ENCODE measurements around the gene CCDC116. TPM values are rescaled to one million over a fixed set of nuclear protein-coding genes. Genes with fewer than 3 reads are reported as not detected.
A peak's percentile ranks its signal among the peaks of the same experiment; 100 is the strongest.

CCDC116 gene
- 0.14 TPM for polyA plus RNA-seq (2013, experiment 1 of 2)
- polyA plus RNA-seq (2013, experiment 2 of 2), result 0.08 TPM

DNA sequence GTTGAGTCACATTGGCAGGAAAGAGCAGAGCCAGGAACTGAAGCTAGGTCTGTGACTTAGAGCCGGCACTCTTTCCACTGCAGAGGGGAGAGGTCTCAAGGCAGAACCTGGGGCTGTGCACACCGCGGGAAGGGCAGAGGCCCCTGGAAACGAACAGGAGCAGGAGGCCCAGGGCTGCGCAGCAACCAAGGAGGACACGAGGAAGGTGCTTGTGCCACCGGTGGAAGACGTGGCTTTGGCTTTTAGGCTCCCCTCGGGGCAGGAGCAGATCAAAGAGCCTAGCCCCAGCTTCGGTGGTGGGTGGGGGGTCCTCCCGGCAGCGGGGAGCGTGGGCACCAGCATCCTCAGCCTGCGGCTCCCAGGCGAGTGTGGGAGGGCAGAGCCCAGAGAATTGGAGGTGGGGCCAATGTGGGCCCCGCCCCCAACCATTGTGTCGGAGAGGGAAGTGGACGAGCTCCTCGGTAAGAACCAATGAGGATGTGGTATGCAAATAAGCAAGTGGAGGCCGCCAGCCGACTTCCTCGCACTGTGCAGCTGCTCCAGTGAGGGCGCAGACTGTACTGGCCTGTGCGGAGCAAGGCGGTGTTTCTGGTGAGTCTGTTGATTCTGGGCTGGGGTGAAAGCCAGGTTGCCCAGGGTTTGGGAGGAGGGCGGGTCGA, at the start of gene CCDC116:
Gene CCDC116, plus strand, starts transcription at position 524 of the 659 bp plus-strand sequence. CDS start 422 bp downstream, outside the sequence.
- Histone ChIP-seq H3K9ac (ENCODE audit: low read length) (no peak within 1 kb of the TSS), H4K5ac (ENCODE audit: low read length) (no peak within 1 kb of the TSS), H2BK5ac (ENCODE audit: low read length) (no peak within 1 kb of the TSS), H3K4me3 (ENCODE audit: low read length) (no peak within 1 kb of the TSS), H3K36me3 (ENCODE audit: control insufficient read depth, insufficient read depth, low read length) (no peaks in the 10 kb centered on the region), H3K4ac (ENCODE audit: low read depth, low read length) (no peak within 1 kb of the TSS), H3K18ac (ENCODE audit: low read length) (no peak within 1 kb of the TSS), H2AK5ac (ENCODE audit: low read length) (no peak within 1 kb of the TSS), H3K4me2 (ENCODE audit: low read length) (no peak within 1 kb of the TSS), H2BK15ac (replicated peaks; ENCODE audit: low read depth) (no peak within 1 kb of the TSS), H3K4me1 (ENCODE audit: control insufficient read depth, low read depth, low read length) (no peaks in the 10 kb centered on the region), H3K79me2 (ENCODE audit: control insufficient read depth, insufficient read depth, low read length) (peaks cover 5% of the 10 kb centered on the region), H3K27ac (ENCODE audit: low read depth, low read length) (no peak within 1 kb of the TSS), H3K79me1 (ENCODE audit: low read length) (peaks cover 7% of the 10 kb centered on the region), H3K56ac (ENCODE audit: low read length) (no peak within 1 kb of the TSS), H2BK120ac (ENCODE audit: low read depth, low read length) (no peak within 1 kb of the TSS), H3K23ac (ENCODE audit: low read length) (no peak within 1 kb of the TSS), H4K8ac (ENCODE audit: low read depth, low read length) (no peak within 1 kb of the TSS), H3K27me3 (ENCODE audit: insufficient read depth, low read length, poor library complexity) (no peaks in the 10 kb centered on the region)
- DNase-seq, result peak; percentile 63
- WGBS (ENCODE audit: extremely low coverage, insufficient coverage, low lambda C conversion rate), result no CpG with 5 or more reads among the region's 27 CpGs

- no peak overlapping the region for H4K8ac ChIP-seq (ENCODE audit: low read depth, low read length)
- WGBS (ENCODE audit: extremely low coverage, insufficient coverage, low lambda C conversion rate), result no CpG with 5 or more reads among the region's 10 CpGs
- H3K4me1 ChIP-seq (ENCODE audit: control insufficient read depth, low read depth, low read length), result no peaks in the 10 kb centered on the region
- no peak overlapping the region for H3K23ac ChIP-seq (ENCODE audit: low read length)
- no peak overlapping the region for H3K9ac ChIP-seq (ENCODE audit: low read length)
- no peak overlapping the region for H3K27ac ChIP-seq (ENCODE audit: low read depth, low read length)
- H3K79me1 ChIP-seq (ENCODE audit: low read length), result peaks cover 23% of the 10 kb centered on the region
- peaks cover 1% of the 10 kb centered on the region for H3K36me3 ChIP-seq (ENCODE audit: control insufficient read depth, insufficient read depth, low read length)
- no peak overlapping the region for H3K56ac ChIP-seq (ENCODE audit: low read length)
- no peak overlapping the region for H3K18ac ChIP-seq (ENCODE audit: low read length)
- DNase-seq, result no peak
- H2BK15ac ChIP-seq (replicated peaks; ENCODE audit: low read depth), result no peak overlapping the region
- no peak overlapping the region for H2BK5ac ChIP-seq (ENCODE audit: low read length)
- peaks cover 87% of the 10 kb centered on the region for H3K79me2 ChIP-seq (ENCODE audit: control insufficient read depth, insufficient read depth, low read length)
- H3K4me3 ChIP-seq (ENCODE audit: low read length), result no peak overlapping the region
- no peak overlapping the region for H3K4me2 ChIP-seq (ENCODE audit: low read length)
- H3K4ac ChIP-seq (ENCODE audit: low read depth, low read length), result no peak overlapping the region
- H4K5ac ChIP-seq (ENCODE audit: low read length), result no peak overlapping the region
- H2AK5ac ChIP-seq (ENCODE audit: low read length), result no peak overlapping the region
- no peaks in the 10 kb centered on the region for H3K27me3 ChIP-seq (ENCODE audit: insufficient read depth, low read length, poor library complexity)
- H2BK120ac ChIP-seq (ENCODE audit: low read depth, low read length), result no peak overlapping the region
Measured at GRCh38 chr22:21582801-21583740, 49.5 kb upstream of the CCDC116 start.

- WGBS (ENCODE audit: extremely low coverage, insufficient coverage, low lambda C conversion rate), result no CpG with 5 or more reads among the region's 2 CpGs
- H3K4me2 ChIP-seq (ENCODE audit: low read length), result no peak overlapping the region
- no peak overlapping the region for H4K5ac ChIP-seq (ENCODE audit: low read length)
- H3K9ac ChIP-seq (ENCODE audit: low read length), result no peak overlapping the region
- no peak overlapping the region for H3K27ac ChIP-seq (ENCODE audit: low read depth, low read length)
- H3K4me3 ChIP-seq (ENCODE audit: low read length), result no peak overlapping the region
- no peaks in the 10 kb centered on the region for H3K4me1 ChIP-seq (ENCODE audit: control insufficient read depth, low read depth, low read length)
- peaks cover 82% of the 10 kb centered on the region for H3K79me2 ChIP-seq (ENCODE audit: control insufficient read depth, insufficient read depth, low read length)
- H2BK120ac ChIP-seq (ENCODE audit: low read depth, low read length), result no peak overlapping the region
- no peak overlapping the region for H2AK5ac ChIP-seq (ENCODE audit: low read length)
- DNase-seq, result no peak
- H3K36me3 ChIP-seq (ENCODE audit: control insufficient read depth, insufficient read depth, low read length), result peaks cover 1% of the 10 kb centered on the region
- no peak overlapping the region for H3K23ac ChIP-seq (ENCODE audit: low read length)
- H3K18ac ChIP-seq (ENCODE audit: low read length), result no peak overlapping the region
- H3K79me1 ChIP-seq (ENCODE audit: low read length), result peaks cover 26% of the 10 kb centered on the region
- H3K4ac ChIP-seq (ENCODE audit: low read depth, low read length), result no peak overlapping the region
- H2BK5ac ChIP-seq (ENCODE audit: low read length), result no peak overlapping the region
- H3K27me3 ChIP-seq (ENCODE audit: insufficient read depth, low read length, poor library complexity), result no peaks in the 10 kb centered on the region
- no peak overlapping the region for H4K8ac ChIP-seq (ENCODE audit: low read depth, low read length)
- H3K56ac ChIP-seq (ENCODE audit: low read length), result no peak overlapping the region
- no peak overlapping the region for H2BK15ac ChIP-seq (replicated peaks; ENCODE audit: low read depth)
Measured at GRCh38 chr22:21585389-21585788, 47.2 kb upstream of the CCDC116 start.

GRCh38 chr22:21587803-21588611, 44.6 kb upstream of the CCDC116 start:
- Histone ChIP-seq H3K4me1 (ENCODE audit: control insufficient read depth, low read depth, low read length) (no peaks in the 10 kb centered on the region), H3K79me2 (ENCODE audit: control insufficient read depth, insufficient read depth, low read length) (peaks cover 83% of the 10 kb centered on the region), H3K23ac (ENCODE audit: low read length) (no peak overlapping the region), H3K79me1 (ENCODE audit: low read length) (peaks cover 41% of the 10 kb centered on the region), H4K8ac (ENCODE audit: low read depth, low read length) (no peak overlapping the region), H3K27ac (ENCODE audit: low read depth, low read length) (no peak overlapping the region), H2AK5ac (ENCODE audit: low read length) (no peak overlapping the region), H3K9ac (ENCODE audit: low read length) (no peak overlapping the region), H2BK15ac (replicated peaks; ENCODE audit: low read depth) (no peak overlapping the region), H3K18ac (ENCODE audit: low read length) (no peak overlapping the region), H2BK5ac (ENCODE audit: low read length) (no peak overlapping the region), H2BK120ac (ENCODE audit: low read depth, low read length) (no peak overlapping the region), H4K5ac (ENCODE audit: low read length) (no peak overlapping the region), H3K4me2 (ENCODE audit: low read length) (no peak overlapping the region), H3K4me3 (ENCODE audit: low read length) (no peak overlapping the region), H3K4ac (ENCODE audit: low read depth, low read length) (no peak overlapping the region), H3K56ac (ENCODE audit: low read length) (no peak overlapping the region), H3K36me3 (ENCODE audit: control insufficient read depth, insufficient read depth, low read length) (peaks cover 2% of the 10 kb centered on the region), H3K27me3 (ENCODE audit: insufficient read depth, low read length, poor library complexity) (no peaks in the 10 kb centered on the region)
- WGBS (ENCODE audit: extremely low coverage, insufficient coverage, low lambda C conversion rate), result no CpG with 5 or more reads among the region's 4 CpGs
- no peak for DNase-seq

DNA sequence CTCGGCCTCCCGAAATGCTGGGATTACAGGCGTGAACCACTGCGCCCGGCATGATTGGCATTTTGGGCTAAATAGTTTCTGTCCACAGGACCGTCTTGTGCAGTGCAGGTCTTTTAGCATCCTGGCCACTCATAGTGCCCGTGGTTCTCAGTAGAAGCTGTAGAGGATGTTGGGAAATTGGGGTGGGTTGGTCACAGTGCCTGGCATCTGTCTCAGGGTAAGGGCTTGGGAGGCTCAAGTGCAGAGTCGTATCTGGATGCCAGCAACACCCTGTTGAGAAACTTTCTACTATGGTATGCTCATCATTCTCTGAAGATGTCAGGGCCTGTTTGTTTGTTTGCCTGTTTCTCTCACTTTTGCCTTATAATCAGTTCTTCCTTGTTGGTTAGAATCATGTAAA, 43.2 kb upstream of the CCDC116 start:
- H3K4ac ChIP-seq (ENCODE audit: low read depth, low read length), result no peak overlapping the region
- H4K5ac ChIP-seq (ENCODE audit: low read length), result no peak overlapping the region
- H3K4me3 ChIP-seq (ENCODE audit: low read length), result no peak overlapping the region
- no peak overlapping the region for H3K56ac ChIP-seq (ENCODE audit: low read length)
- H3K18ac ChIP-seq (ENCODE audit: low read length), result no peak overlapping the region
- H3K79me2 ChIP-seq (ENCODE audit: control insufficient read depth, insufficient read depth, low read length), result peaks cover 88% of the 10 kb centered on the region
- H2BK120ac ChIP-seq (ENCODE audit: low read depth, low read length), result no peak overlapping the region
- H4K8ac ChIP-seq (ENCODE audit: low read depth, low read length), result no peak overlapping the region
- H3K79me1 ChIP-seq (ENCODE audit: low read length), result peaks cover 47% of the 10 kb centered on the region
- DNase-seq, result no peak
- no CpG with 5 or more reads among the region's 8 CpGs for WGBS (ENCODE audit: extremely low coverage, insufficient coverage, low lambda C conversion rate)
- H3K9ac ChIP-seq (ENCODE audit: low read length), result no peak overlapping the region
- no peak overlapping the region for H3K23ac ChIP-seq (ENCODE audit: low read length)
- H3K36me3 ChIP-seq (ENCODE audit: control insufficient read depth, insufficient read depth, low read length), result peaks cover 11% of the 10 kb centered on the region
- no peak overlapping the region for H2BK5ac ChIP-seq (ENCODE audit: low read length)
- no peak overlapping the region for H3K4me2 ChIP-seq (ENCODE audit: low read length)
- no peaks in the 10 kb centered on the region for H3K27me3 ChIP-seq (ENCODE audit: insufficient read depth, low read length, poor library complexity)
- H2BK15ac ChIP-seq (replicated peaks; ENCODE audit: low read depth), result no peak overlapping the region
- H3K27ac ChIP-seq (ENCODE audit: low read depth, low read length), result no peak overlapping the region
- H2AK5ac ChIP-seq (ENCODE audit: low read length), result no peak overlapping the region
- no peaks in the 10 kb centered on the region for H3K4me1 ChIP-seq (ENCODE audit: control insufficient read depth, low read depth, low read length)
